Measurements from ENCODE around the gene RPS29. TPM values are rescaled to one million over a fixed set of nuclear protein-coding genes. Genes with fewer than 3 reads are reported as not detected.

The RPS29 gene
- total RNA-seq, 4 donors from 2014 or later: 2,435 to 6,129 (median 4,291) TPM

- no peak for DNase-seq
- intact Hi-C loops (cut with DNase I; ENCODE audit: low total_unique reads): no loop called here
These were observed 35.6 kb downstream of the RPS29 start for GRCh38 chr14:49550286-49551184.

GRCh38 chr14:49549881-49550280, 36.3 kb downstream of the RPS29 start:
- TF ChIP-seq POLR2AphosphoS5 (IDR thresholded peaks at IDR 0.05): no peak
- Histone ChIP-seq H3K9me3 (no peaks in the 10 kb centered on the region), H3K4me3 (no peak overlapping the region), H3K36me3 (no peaks in the 10 kb centered on the region), H3K27ac (no peak overlapping the region), H3K27me3 (no peaks in the 10 kb centered on the region), H3K4me1 (no peaks in the 10 kb centered on the region)
- 63% methylated on average over 4 of the region's 4 CpGs; no CpG with 5 or more reads in 1 of the 2 donors for WGBS, 2 donors (ENCODE audit: low coverage in 1 of 2)
- in situ Hi-C loops (cut with MboI; ENCODE audit: low pct_ligation_motif_present in 1 of 4, low pct_unique_long_range_greater_than_20kb in 1 of 4, low sequenced_read_pairs in 3 of 4) (no loop called here), intact Hi-C loops (cut with DNase I; ENCODE audit: low total_unique reads) (no loop called here)
- DNase-seq: no peak

More at GRCh38 chr14:49550286-49551184, 35.6 kb downstream of the RPS29 start:
- Histone ChIP-seq H3K4me1 (no peaks in the 10 kb centered on the region), H3K9me3 (no peaks in the 10 kb centered on the region), H3K4me3 (no peak overlapping the region), H3K27me3 (no peaks in the 10 kb centered on the region), H3K27ac (no peak overlapping the region), H3K36me3 (no peaks in the 10 kb centered on the region)
- 69 to 80% methylated on average over 5 of the region's 5 CpGs for WGBS, 2 donors (ENCODE audit: low coverage in 1 of 2)
- no peak for TF ChIP-seq POLR2AphosphoS5 (IDR thresholded peaks at IDR 0.05)
- TF ChIP-seq, protein P1, sequence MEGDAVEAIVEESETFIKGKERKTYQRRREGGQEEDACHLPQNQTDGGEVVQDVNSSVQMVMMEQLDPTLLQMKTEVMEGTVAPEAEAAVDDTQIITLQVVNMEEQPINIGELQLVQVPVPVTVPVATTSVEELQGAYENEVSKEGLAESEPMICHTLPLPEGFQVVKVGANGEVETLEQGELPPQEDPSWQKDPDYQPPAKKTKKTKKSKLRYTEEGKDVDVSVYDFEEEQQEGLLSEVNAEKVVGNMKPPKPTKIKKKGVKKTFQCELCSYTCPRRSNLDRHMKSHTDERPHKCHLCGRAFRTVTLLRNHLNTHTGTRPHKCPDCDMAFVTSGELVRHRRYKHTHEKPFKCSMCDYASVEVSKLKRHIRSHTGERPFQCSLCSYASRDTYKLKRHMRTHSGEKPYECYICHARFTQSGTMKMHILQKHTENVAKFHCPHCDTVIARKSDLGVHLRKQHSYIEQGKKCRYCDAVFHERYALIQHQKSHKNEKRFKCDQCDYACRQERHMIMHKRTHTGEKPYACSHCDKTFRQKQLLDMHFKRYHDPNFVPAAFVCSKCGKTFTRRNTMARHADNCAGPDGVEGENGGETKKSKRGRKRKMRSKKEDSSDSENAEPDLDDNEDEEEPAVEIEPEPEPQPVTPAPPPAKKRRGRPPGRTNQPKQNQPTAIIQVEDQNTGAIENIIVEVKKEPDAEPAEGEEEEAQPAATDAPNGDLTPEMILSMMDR (IDR thresholded peaks at IDR 0.05): no peak
- no peak for TF ChIP-seq EP300 (IDR thresholded peaks at IDR 0.05; ENCODE audit: low read depth)
- TF ChIP-seq POLR2A (IDR thresholded peaks at IDR 0.05): no peak
- in situ Hi-C loops (cut with MboI; ENCODE audit: low pct_ligation_motif_present in 1 of 4, low pct_unique_long_range_greater_than_20kb in 1 of 4, low sequenced_read_pairs in 3 of 4): no loop called here

DNA sequence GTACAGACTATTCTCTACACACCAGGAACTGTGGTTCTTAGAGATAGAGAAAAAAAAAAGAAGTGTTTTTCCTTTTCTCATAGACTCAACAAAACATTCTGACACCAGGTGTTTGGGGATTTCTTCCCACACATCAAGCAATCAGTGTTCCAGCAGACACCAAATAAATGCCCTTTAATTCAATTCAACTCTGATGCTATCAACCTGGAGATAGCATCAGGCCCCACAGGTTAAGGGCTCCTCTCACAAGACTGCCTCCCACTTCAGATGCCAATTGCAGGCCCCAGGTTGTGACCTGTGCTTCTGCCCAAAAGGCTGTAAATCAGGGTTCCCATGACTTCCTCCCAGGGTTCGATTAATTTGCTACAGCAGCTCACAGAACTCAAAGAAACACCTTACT, 36.7 kb downstream of the RPS29 start:
- WGBS, 2 donors (ENCODE audit: low coverage in 1 of 2): 33 to 67% methylated on average over 1 of the region's 1 CpG
- no peaks in the 10 kb centered on the region for H3K36me3 ChIP-seq
- H3K27me3 ChIP-seq: no peaks in the 10 kb centered on the region
- in situ Hi-C loops (cut with MboI; ENCODE audit: low pct_ligation_motif_present in 1 of 4, low pct_unique_long_range_greater_than_20kb in 1 of 4, low sequenced_read_pairs in 3 of 4) (no loop called here), intact Hi-C loops (cut with DNase I; ENCODE audit: low total_unique reads) (no loop called here)
- no peaks in the 10 kb centered on the region for H3K9me3 ChIP-seq
- TF ChIP-seq POLR2A (IDR thresholded peaks at IDR 0.05): no peak
- TF ChIP-seq EP300 (IDR thresholded peaks at IDR 0.05; ENCODE audit: low read depth): no peak
- TF ChIP-seq POLR2AphosphoS5 (IDR thresholded peaks at IDR 0.05): no peak
- TF ChIP-seq, protein P1 (IDR thresholded peaks at IDR 0.05): no peak
- H3K4me3 ChIP-seq: no peak overlapping the region
- no peaks in the 10 kb centered on the region for H3K4me1 ChIP-seq
- no peak for DNase-seq
- H3K27ac ChIP-seq: no peak overlapping the region

DNA sequence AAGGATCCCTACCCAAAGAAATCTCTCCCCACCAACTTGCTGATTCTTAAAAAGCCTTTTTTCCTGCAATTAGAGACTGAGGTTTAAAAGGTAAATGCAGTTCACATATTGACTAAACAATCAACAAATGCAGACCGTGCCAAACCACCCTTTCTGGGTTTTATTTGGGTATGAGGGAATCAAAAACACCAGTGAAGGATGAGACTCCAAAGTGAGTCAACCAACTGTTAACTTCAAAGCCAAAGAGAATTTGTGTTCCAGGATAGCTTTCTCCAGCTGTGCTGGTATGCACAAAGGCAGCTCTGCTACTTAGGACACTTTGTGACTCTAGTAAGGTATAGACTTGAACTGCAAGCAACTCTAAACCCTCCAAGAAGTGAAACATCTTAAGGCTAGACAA, 39.4 kb downstream of the RPS29 start:
- in situ Hi-C loops (cut with MboI; ENCODE audit: low pct_ligation_motif_present in 1 of 4, low pct_unique_long_range_greater_than_20kb in 1 of 4, low sequenced_read_pairs in 3 of 4): no loop called here
- intact Hi-C loops (cut with DNase I; ENCODE audit: low total_unique reads): no loop called here
- Histone ChIP-seq H3K4me1 (no peaks in the 10 kb centered on the region), H3K27me3 (no peaks in the 10 kb centered on the region), H3K36me3 (no peaks in the 10 kb centered on the region), H3K4me3 (no peak overlapping the region), H3K27ac (no peak overlapping the region), H3K9me3 (no peaks in the 10 kb centered on the region)
- TF ChIP-seq, protein P1 (IDR thresholded peaks at IDR 0.05): no peak
- no peak for TF ChIP-seq POLR2AphosphoS5 (IDR thresholded peaks at IDR 0.05)
- TF ChIP-seq EP300 (IDR thresholded peaks at IDR 0.05; ENCODE audit: low read depth): no peak
- TF ChIP-seq POLR2A (IDR thresholded peaks at IDR 0.05): no peak
- DNase-seq: no peak
- WGBS, 2 donors (ENCODE audit: low coverage in 1 of 2): 45 to 50% methylated on average over 1 of the region's 1 CpG
